GM12865 (cell line): ENCODE results near the gene ZNF775.

ENCODE experiments used
- DNase-seq: peaks from one replicate; pipeline ENCODE4 v3.0.0; 2010; ENCODE audit warnings: low read depth
- H3K4me3 ChIP-seq: 2 replicates; pipeline ENCODE4 v1.5.1; 2011; ENCODE audit warnings: mild to moderate bottlenecking, low read depth, low read length, control low read depth
- TF ChIP-seq, protein P1 (sequence below): IDR thresholded peaks from 2 replicates; pipeline ENCODE4 v1.5.1; 2011; ENCODE audit warnings: low read length, control low read depth, low read depth, inconsistent platforms; ENCODE audit not compliant: insufficient read depth; ENCODE audit errors: missing control alignments

ZNF775 gene

DNA sequence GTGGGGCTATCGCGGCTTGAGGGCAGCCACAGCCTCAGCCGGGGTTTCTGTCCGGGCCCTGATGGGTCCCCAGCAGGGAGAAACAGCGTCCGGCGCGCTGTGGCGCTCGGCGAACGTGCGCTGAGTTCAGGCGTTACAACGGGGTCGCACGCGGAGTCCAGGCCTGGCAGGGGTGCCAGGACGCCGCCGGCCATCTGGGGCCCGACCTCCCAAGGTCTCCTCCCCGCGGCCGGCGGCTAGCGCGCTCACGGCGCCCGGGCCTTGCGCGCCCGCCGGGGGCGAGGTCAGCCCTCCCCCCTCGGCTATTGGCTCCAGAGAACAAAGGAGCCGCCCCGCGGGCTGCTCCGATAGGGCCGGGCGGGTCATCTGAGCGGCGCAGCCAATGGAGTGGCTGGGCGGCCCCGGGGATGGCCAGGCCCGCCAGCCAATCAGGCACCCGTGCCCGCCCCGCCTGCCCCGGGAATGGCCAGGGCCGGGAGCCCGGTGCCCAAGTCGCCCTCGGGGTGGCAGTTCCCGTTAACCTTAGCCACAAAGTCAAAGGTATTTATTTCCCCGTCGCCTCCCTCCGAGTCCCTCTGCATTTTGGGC, at the start of gene ZNF775:
Gene ZNF775 (plus strand): TSS at position 478 of the 588 bp plus-strand sequence. CDS start 9,141 bp downstream, outside the sequence.
- peak within 1 kb of the TSS; percentile 86 for H3K4me3 ChIP-seq
- peak; percentile 96 for DNase-seq
- TF ChIP-seq, protein P1, sequence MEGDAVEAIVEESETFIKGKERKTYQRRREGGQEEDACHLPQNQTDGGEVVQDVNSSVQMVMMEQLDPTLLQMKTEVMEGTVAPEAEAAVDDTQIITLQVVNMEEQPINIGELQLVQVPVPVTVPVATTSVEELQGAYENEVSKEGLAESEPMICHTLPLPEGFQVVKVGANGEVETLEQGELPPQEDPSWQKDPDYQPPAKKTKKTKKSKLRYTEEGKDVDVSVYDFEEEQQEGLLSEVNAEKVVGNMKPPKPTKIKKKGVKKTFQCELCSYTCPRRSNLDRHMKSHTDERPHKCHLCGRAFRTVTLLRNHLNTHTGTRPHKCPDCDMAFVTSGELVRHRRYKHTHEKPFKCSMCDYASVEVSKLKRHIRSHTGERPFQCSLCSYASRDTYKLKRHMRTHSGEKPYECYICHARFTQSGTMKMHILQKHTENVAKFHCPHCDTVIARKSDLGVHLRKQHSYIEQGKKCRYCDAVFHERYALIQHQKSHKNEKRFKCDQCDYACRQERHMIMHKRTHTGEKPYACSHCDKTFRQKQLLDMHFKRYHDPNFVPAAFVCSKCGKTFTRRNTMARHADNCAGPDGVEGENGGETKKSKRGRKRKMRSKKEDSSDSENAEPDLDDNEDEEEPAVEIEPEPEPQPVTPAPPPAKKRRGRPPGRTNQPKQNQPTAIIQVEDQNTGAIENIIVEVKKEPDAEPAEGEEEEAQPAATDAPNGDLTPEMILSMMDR, result no peak

GRCh38 chr7:150329331-150330120, 49.6 kb upstream of the ZNF775 start:
- DNase-seq, result no peak
- TF ChIP-seq, protein P1, result no peak

GRCh38 chr7:150330211-150330885, 48.8 kb upstream of the ZNF775 start:
- TF ChIP-seq, protein P1, result no peak
- no peak for DNase-seq
- no peak overlapping the region for H3K4me3 ChIP-seq

More at GRCh38 chr7:150329331-150330120, 49.6 kb upstream of the ZNF775 start:
- no peak overlapping the region for H3K4me3 ChIP-seq

- TF ChIP-seq, protein P1, result no peak
- DNase-seq, result no peak
- no peak overlapping the region for H3K4me3 ChIP-seq
Measured at GRCh38 chr7:150332852-150333635, 46.1 kb upstream of the ZNF775 start.

DNA sequence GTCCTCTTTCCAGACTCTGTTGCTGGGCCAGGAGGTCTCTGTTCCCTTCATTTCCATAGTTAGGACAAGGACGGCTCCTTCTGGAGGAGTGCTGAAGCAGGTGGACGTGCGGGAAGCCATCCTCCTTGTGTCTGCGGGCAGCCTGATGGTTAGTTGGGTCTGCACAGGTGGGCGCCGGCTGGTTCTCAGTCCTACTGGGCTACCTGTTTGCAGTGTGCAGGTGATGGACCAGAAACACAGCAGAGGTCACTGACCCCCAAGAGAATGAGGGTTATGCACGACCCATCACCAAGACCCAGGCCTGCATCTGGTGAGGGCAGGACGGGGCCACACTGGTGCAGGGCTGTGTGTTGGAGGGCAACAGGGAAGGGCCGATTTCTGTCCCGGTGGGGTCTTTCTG, 45.5 kb upstream of the ZNF775 start:
- H3K4me3 ChIP-seq, result no peak overlapping the region
- DNase-seq, result no peak
- TF ChIP-seq, protein P1, result no peak

- TF ChIP-seq, protein P1, result no peak
- H3K4me3 ChIP-seq, result no peak overlapping the region
- DNase-seq, result no peak
Measured at GRCh38 chr7:150334108-150334507, 45.0 kb upstream of the ZNF775 start.
